Right lobe of liver (tissue), 6 donors: ENCODE measurements around the gene CISH. TPM values are rescaled to one million over a fixed set of nuclear protein-coding genes. Genes with fewer than 3 reads are reported as not detected.

ENCODE experiments used
- ATAC-seq, 4 donors: fragments of 200-7000 bp; cut with Tn5 transposase; one replicate each; pipeline ENCODE4 v1.9.1; 2020; ENCODE audit warnings: mild to moderate bottlenecking in 4 of 4, moderate library complexity in 4 of 4
- DNase-seq, 3 donors: peaks; one replicate each; pipeline ENCODE4 v3.0.0-alpha.2; 2020
- H3K27ac ChIP-seq, 3 donors: fragments of 200-600 bp; one replicate each; pipeline ENCODE4 v1.8.0; 2022
- H3K27me3 ChIP-seq, 2 donors: fragments of 200-600 bp; one replicate each; pipeline ENCODE4 v1.8.0; 2022
- H3K36me3 ChIP-seq, 4 donors: fragments of 200-600 bp; sonication (generic) in 1 of 4; one replicate each; pipeline versions ENCODE4 v1.5.1 to v1.8.0; 2017 to 2022; ENCODE audit warnings: control low read depth in 1 of 4
- H3K4me1 ChIP-seq, 4 donors: fragments of 200-600 bp; sonication (generic) in 1 of 4; one replicate each; pipeline versions ENCODE4 v1.5.1 to v1.8.0; 2017 to 2022; ENCODE audit warnings: control low read depth in 1 of 4
- H3K4me3 ChIP-seq, 3 donors: fragments of 200-600 bp; one replicate each; pipeline ENCODE4 v1.8.0; 2022
- H3K9me3 ChIP-seq, 4 donors: fragments of 200-600 bp; sonication (generic) in 1 of 4; one replicate each; pipeline versions ENCODE4 v1.5.1 to v1.8.0; 2017 to 2022; ENCODE audit warnings: control low read depth in 1 of 4
- POLR2A ChIP-seq: fragments of 450-650 bp; IDR thresholded peaks from one replicate; pipeline ENCODE4 v1.6.1; 2017; ENCODE audit warnings: antibody characterized with exemption, mild to moderate bottlenecking
- WGBS: methylation state at CpG from one replicate; pipeline ENCODE4 v1.1.6; 2018; ENCODE audit warnings: low coverage, low lambda C conversion rate; ENCODE audit not compliant: insufficient coverage; ENCODE audit errors: missing lambda C conversion rate; 5-methylcytosine and 5-hydroxymethylcytosine counted together
- intact Hi-C, 2 donors: fragments of 100-400 bp; cut with DNase I; formaldehyde crosslinking; loops; one replicate each; pipeline versions ENCODE4 v1.11.2 to v1.14.1; 2022
- total RNA-seq, 6 experiments: library from RNA; depleted of rRNA in 2 of 6; stranded (reverse); fragments of >200 nt in 2 of 6; fragmentation: NEBNext Ultra II Directional in 3 of 6; extraction: Animal tissue kit (Norgen Biotek cat#: 25700) in 3 of 6; gene quantifications; one replicate each; pipeline versions ENCODE4 v1.1.0 to v1.2.4, GENCODE V29; 2016 to 2023
- TF ChIP-seq, protein P1 (sequence below), 4 donors: fragments of 200-600 bp in 3 of 4; fragments of 450-650 bp in 1 of 4; IDR thresholded peaks; one replicate each; pipeline versions ENCODE4 v1.5.1 to v1.8.0; 2016 to 2022; ENCODE audit warnings: antibody characterized with exemption in 4 of 4, mild to moderate bottlenecking in 2 of 4
- donor health status: DM: no; HTN: yes; CAD: no.
- donor health status: DM: no; HTN: no; CAD: no.
- donor health status: DM: no; HTN: no; CAD: no.
- donor health status: DM: no; HTN: yes; CAD: no.
- donor health status: DM: no; HTN: yes; CAD: no.

CISH gene
- total RNA-seq, 6 experiments from 2014 or later, result 5.3 to 28.1 (median 17.8) TPM

GRCh38 chr3:50635066-50635465 is 23.5 kb upstream of the CISH start:
- intact Hi-C loops, result no loop called here
- no peak for TF ChIP-seq POLR2A
- TF ChIP-seq, protein P1, sequence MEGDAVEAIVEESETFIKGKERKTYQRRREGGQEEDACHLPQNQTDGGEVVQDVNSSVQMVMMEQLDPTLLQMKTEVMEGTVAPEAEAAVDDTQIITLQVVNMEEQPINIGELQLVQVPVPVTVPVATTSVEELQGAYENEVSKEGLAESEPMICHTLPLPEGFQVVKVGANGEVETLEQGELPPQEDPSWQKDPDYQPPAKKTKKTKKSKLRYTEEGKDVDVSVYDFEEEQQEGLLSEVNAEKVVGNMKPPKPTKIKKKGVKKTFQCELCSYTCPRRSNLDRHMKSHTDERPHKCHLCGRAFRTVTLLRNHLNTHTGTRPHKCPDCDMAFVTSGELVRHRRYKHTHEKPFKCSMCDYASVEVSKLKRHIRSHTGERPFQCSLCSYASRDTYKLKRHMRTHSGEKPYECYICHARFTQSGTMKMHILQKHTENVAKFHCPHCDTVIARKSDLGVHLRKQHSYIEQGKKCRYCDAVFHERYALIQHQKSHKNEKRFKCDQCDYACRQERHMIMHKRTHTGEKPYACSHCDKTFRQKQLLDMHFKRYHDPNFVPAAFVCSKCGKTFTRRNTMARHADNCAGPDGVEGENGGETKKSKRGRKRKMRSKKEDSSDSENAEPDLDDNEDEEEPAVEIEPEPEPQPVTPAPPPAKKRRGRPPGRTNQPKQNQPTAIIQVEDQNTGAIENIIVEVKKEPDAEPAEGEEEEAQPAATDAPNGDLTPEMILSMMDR (IDR thresholded peaks at IDR 0.05), result no peak
- no peaks in the 10 kb centered on the region for H3K4me1 ChIP-seq
- H3K27ac ChIP-seq, result no peak overlapping the region
- H3K36me3 ChIP-seq, result no peaks in the 10 kb centered on the region
- no peaks in the 10 kb centered on the region for H3K9me3 ChIP-seq
- no peak for DNase-seq
- ATAC-seq, result no peak
- H3K4me3 ChIP-seq, result no peak overlapping the region
- H3K27me3 ChIP-seq, result no peaks in the 10 kb centered on the region

- peak in 1 of 4 donors; percentile 7 for ATAC-seq
- H3K36me3 ChIP-seq, result no peaks in the 10 kb centered on the region
- no peak overlapping the region for H3K27ac ChIP-seq
- TF ChIP-seq POLR2A, result no peak
- TF ChIP-seq, protein P1 (IDR thresholded peaks at IDR 0.05), result no peak
- H3K27me3 ChIP-seq, result no peaks in the 10 kb centered on the region
- no peaks in the 10 kb centered on the region for H3K9me3 ChIP-seq
- DNase-seq, result no peak
- intact Hi-C loops, result no loop called here
- no peak overlapping the region for H3K4me3 ChIP-seq
- 60% methylated on average over 5 of the region's 5 CpGs for WGBS
- H3K4me1 ChIP-seq, result no peaks in the 10 kb centered on the region
These were observed 21.7 kb upstream of the CISH start for GRCh38 chr3:50633230-50633790.

GRCh38 chr3:50632450-50632849 is 20.9 kb upstream of the CISH start:
- ATAC-seq (peak in 3 of 4 donors; percentile 24 to 44 (median 33)), DNase-seq (no peak)
- H3K9me3 ChIP-seq, result no peaks in the 10 kb centered on the region
- intact Hi-C loops, result no loop called here
- no peak for TF ChIP-seq POLR2A
- TF ChIP-seq, protein P1 (IDR thresholded peaks at IDR 0.05), result no peak
- H3K27me3 ChIP-seq, result no peaks in the 10 kb centered on the region
- H3K4me3 ChIP-seq, result no peak overlapping the region
- no peaks in the 10 kb centered on the region for H3K4me1 ChIP-seq
- 20% methylated on average over 3 of the region's 5 CpGs for WGBS
- H3K36me3 ChIP-seq, result no peaks in the 10 kb centered on the region
- no peak overlapping the region for H3K27ac ChIP-seq

- no peaks in the 10 kb centered on the region for H3K27me3 ChIP-seq
- 56% methylated on average over 6 of the region's 7 CpGs for WGBS
- H3K9me3 ChIP-seq, result no peaks in the 10 kb centered on the region
- H3K27ac ChIP-seq, result no peak overlapping the region
- no peak overlapping the region for H3K4me3 ChIP-seq
- H3K4me1 ChIP-seq, result no peaks in the 10 kb centered on the region
- no peaks in the 10 kb centered on the region for H3K36me3 ChIP-seq
- ATAC-seq, result no peak
- intact Hi-C loops, result no loop called here
- no peak for TF ChIP-seq POLR2A
- TF ChIP-seq, protein P1 (IDR thresholded peaks at IDR 0.05), result no peak
- DNase-seq, result no peak
These were observed 19.3 kb upstream of the CISH start for GRCh38 chr3:50630877-50631276.

GRCh38 chr3:50630394-50630793 is 18.8 kb upstream of the CISH start:
- ATAC-seq, result no peak
- intact Hi-C loops, result no loop called here

More at GRCh38 chr3:50630394-50630793, 18.8 kb upstream of the CISH start:
- Histone ChIP-seq H3K9me3 (no peaks in the 10 kb centered on the region), H3K4me3 (no peak overlapping the region), H3K4me1 (no peaks in the 10 kb centered on the region), H3K27me3 (no peaks in the 10 kb centered on the region), H3K27ac (no peak overlapping the region), H3K36me3 (no peaks in the 10 kb centered on the region)
- TF ChIP-seq, protein P1 (IDR thresholded peaks at IDR 0.05), result no peak
- no peak for TF ChIP-seq POLR2A
- no peak for DNase-seq
- 75% methylated on average over 2 of the region's 6 CpGs for WGBS
